Right lung (tissue), 5 donors: ENCODE data around the gene RALGPS1. TPM values are rescaled to one million over a fixed set of nuclear protein-coding genes. Genes with fewer than 3 reads are reported as not detected.
A peak's percentile ranks its signal among the peaks of the same experiment; 100 is the strongest.

Experiments
- DNase-seq, 2 donors: peaks; one replicate each; pipeline ENCODE4 v3.0.0-alpha.2; 2013
- polyA plus RNA-seq, 5 donors: library from polyadenylated mRNA; unstranded; fragments of 120-200 nt; gene quantifications; one replicate each; pipeline versions ENCODE4 v1.2.1 to v1.2.3, GENCODE V29; 2013; ENCODE audit warnings: inconsistent platforms in 1 of 5, low replicate concordance in 1 of 5; ENCODE audit not compliant: insufficient read length in 5 of 5, insufficient read depth in 1 of 5

Gene RALGPS1
- polyA plus RNA-seq, 5 donors: 19.5 to 26.4 (median 20.3) TPM

- no peak for DNase-seq
These were observed 38.6 kb downstream of the RALGPS1 start for GRCh38 chr9:126953041-126953809.

- DNase-seq: no peak
These were observed 41.2 kb downstream of the RALGPS1 start for GRCh38 chr9:126955811-126956210.

- no peak for DNase-seq
These were observed 42.5 kb downstream of the RALGPS1 start for GRCh38 chr9:126956917-126957686.

GRCh38 chr9:126957687-126958053 lies 43.1 kb downstream of the RALGPS1 start:
- no peak for DNase-seq

GRCh38 chr9:126959336-126959735 lies 44.8 kb downstream of the RALGPS1 start:
- DNase-seq: no peak

GRCh38 chr9:126959917-126960316 lies 45.3 kb downstream of the RALGPS1 start:
- no peak for DNase-seq

GRCh38 chr9:126962336-126962735 lies 47.8 kb downstream of the RALGPS1 start:
- no peak for DNase-seq

GRCh38 chr9:126965077-126965476 lies 50.5 kb downstream of the RALGPS1 start:
- DNase-seq: peak in 1 of 2 donors; percentile 47

GRCh38 chr9:126965541-126966428 lies 51.2 kb downstream of the RALGPS1 start:
- no peak for DNase-seq

GRCh38 chr9:126971261-126971660 lies 56.7 kb downstream of the RALGPS1 start:
- no peak for DNase-seq

- no peak for DNase-seq
These were observed 59.3 kb downstream of the RALGPS1 start for GRCh38 chr9:126973651-126974529.

- no peak for DNase-seq
These were observed 60.0 kb downstream of the RALGPS1 start for GRCh38 chr9:126974594-126974993.

- DNase-seq: peak in 1 of 2 donors; percentile 49
These were observed 61.0 kb downstream of the RALGPS1 start for GRCh38 chr9:126975327-126976220.

- no peak for DNase-seq
These were observed 64.9 kb downstream of the RALGPS1 start for GRCh38 chr9:126979461-126979860.

GRCh38 chr9:126980231-126980630 lies 65.6 kb downstream of the RALGPS1 start:
- DNase-seq: no peak

GRCh38 chr9:126981218-126981617 lies 66.6 kb downstream of the RALGPS1 start:
- DNase-seq: no peak

GRCh38 chr9:126982215-126983002 lies 67.8 kb downstream of the RALGPS1 start:
- DNase-seq: no peak

- DNase-seq: no peak
These were observed 69.2 kb downstream of the RALGPS1 start for GRCh38 chr9:126983767-126984166.

GRCh38 chr9:126984969-126985368 lies 70.4 kb downstream of the RALGPS1 start:
- no peak for DNase-seq
